T-helper 1 cell treated with Interleukin-12 subunit alpha and Interleukin-12 subunit beta and Interleukin-4 antibody, amounts not matched to agents 30 ng/mL and 1 ng/mL, for 36 hours (primary cell): Measurements from ENCODE around the gene GPR183. TPM values are rescaled to one million over a fixed set of nuclear protein-coding genes. Genes with fewer than 3 reads are reported as not detected.

Experiments
- intact Hi-C: fragments of 100-400 bp; cut with micrococcal nuclease; formaldehyde crosslinking; loops from one replicate; pipeline ENCODE4 v1.15.1; 2024
- total RNA-seq: library from RNA; stranded (reverse); gene quantifications from 2 replicates; pipeline ENCODE4 v1.2.3, GENCODE V29; 2022

Gene GPR183
- total RNA-seq, 1 donor from 2014 or later: 15.4 TPM

DNA sequence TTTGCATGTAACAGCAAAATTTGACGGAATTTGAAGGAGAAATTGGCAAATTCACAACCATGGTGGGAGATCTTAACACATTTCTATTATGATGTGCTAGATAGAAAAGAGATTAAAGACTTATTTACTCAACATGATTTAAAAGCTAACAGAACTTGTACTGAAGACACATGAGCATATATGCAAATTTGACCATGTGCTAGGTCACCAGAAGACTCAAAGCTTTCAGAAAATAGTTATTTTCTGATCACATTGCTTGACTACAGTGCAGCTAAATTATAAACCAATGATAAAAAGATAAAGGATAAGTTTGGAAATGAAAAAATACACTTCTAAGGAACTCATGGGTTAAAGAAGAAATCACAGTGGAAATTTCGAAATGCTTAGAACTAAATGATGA, 9.1 kb downstream of the GPR183 start:
- intact Hi-C loops: no loop called here

DNA sequence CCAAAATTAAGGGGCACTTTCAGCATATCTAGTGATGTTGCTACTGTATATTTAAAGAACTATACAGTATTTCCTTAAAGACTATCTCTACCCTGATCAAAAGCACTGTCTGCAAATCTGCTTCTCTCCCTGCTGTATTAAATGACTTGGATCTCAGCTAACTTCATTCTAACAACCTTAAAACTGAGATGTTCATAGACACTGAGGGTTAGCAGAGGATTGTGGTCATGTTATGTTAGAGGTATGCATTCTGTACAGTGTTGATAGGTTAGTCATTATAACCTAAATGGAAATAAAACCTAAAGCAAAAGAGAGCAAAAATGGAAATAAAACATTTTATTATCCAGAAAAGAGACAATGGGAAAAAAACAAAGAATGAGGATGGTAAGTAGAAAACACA, 9.9 kb downstream of the GPR183 start:
- intact Hi-C loops: loop anchor here (2.0 kb wide), 1 partner anchor 83 kb away; no protein-coding TSS in a partner anchor

DNA sequence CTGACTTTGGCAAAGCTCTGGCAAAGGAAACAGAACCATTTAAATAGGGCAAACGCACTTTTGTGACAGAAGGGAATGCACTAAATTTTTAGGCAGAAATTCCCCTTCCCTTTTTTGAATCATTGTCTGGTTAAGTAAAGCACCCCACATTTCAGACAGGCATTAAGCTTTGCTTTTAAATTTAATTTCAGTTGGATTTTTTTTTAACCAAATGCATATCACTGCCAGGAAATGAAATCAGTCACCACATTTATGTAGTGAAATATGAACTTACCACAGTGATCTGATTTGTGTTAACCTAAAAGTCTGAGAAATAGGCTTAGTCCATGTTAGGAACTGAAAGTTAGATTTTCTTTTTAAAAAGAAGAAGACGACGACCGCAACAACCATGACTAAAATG, 10.8 kb downstream of the GPR183 start:
- intact Hi-C loops: loop anchor here (1.0 to 2.0 kb wide), 8 partner anchors 8 to 141 kb away; partner anchors contain the start of gene GPR183

DNA sequence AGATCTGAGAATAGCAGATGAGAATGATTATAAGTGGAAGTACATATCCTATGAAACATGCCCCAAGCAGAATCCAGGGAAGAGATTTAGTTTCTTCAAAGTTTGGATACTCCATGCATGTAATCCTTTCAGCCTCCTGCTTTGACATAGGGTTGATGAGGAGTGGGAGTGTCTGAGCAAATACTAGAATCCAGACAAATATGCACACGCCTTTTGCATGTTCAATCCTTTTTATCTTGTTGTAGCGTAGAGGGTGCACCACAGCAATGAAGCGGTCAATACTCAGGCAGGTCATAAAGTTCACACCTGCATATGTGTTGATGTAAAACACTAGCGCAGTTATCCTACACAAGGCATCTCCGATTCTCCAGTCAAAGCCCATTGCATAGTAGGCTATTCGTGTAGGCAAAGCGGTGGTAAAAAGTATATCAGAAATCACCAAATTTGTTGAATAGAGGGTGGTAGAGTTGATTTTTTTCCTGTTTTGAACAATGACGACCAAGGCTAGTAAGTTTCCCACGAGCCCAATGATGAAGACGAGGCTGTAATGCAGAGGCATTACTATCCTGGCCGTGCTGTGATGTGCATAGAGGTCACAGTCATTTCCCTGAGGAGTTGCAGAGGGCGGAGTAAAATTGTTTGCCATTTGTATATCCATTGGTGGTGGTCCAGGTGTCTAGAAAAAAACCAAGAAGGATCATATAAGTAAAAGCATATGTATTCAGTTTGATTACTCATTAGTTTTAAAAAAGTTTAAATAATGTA, 11.5 kb downstream of the GPR183 start:
- intact Hi-C loops: loop anchor here (1.0 to 2.0 kb wide), 8 partner anchors 7 to 142 kb away; partner anchors contain the start of gene GPR183

DNA sequence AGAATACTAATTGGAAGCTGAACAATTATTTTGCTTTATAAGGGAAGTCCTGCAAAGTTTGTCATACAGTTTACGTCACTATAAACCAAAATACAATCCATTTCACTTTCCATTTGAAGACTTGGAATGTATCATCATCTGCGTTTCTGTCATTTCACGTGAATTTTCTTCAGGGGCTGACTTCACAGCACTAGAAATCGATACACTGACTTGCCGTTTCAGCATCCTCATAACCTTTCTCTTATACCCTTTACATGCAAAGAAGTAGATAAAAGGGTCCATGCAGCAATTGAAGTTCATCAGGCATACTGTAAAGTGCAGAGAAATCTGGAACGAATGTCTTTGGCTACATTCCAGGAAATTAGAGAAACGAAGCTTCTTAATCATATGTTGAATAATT, 12.2 kb downstream of the GPR183 start:
- intact Hi-C loops: no loop called here

DNA sequence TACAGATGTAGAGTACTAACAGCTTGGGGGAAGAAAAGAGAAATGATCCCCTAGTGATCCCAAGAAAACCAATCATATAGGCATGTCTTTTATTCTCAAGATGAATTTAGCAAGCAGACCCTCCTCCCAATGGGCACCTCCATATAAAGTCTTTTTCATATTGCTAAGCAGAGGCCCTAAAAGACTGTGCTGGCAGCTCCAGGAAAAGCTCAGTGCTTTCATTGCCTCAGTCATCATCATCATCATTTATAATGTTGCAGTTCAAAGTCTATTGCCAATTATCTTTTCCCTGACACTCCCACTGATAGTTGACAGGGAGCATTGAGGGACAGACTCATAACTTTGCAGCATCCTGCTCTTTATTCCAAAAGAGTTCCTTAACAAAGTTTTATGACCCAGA, 13.0 kb downstream of the GPR183 start:
- intact Hi-C loops: no loop called here

DNA sequence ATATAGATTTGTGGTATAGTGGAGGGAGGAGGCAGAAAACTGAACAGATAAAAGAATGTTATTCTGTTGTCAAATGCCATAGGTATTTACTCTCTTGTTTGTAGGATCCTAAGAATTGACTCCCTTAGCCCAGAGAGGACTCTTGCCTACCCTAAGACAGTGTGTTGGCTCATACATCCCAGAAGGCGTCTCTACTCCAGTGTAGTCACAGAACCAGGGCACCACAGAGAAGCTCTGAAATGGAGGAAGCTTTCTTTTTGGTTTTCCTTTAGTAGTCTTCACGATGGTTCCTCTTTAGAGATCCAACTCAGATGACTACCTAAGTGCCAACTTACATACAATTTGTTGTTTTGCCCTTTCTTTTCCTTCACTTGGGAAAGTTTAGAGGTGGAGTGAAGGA, 14.0 kb downstream of the GPR183 start:
- intact Hi-C loops: no loop called here

DNA sequence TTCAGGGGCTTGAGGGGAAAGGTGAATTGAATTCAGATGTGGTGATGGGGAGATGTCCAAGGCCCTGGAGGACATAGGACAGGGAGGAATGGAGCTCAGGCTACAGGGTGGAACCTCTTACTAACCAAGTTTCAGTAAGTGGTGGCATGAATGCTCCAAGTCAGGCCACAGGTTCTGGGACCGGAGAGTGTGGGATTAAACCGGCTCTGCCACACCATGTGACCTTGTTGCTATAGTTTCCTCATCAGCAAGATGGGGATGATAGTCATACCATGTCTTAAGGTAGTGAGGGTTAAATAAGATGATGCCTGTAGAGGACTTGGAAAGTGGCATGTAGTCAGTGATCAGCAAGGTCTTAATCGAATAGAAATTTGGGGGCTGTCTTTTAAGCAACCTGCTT, 16.3 kb downstream of the GPR183 start:
- intact Hi-C loops: no loop called here

DNA sequence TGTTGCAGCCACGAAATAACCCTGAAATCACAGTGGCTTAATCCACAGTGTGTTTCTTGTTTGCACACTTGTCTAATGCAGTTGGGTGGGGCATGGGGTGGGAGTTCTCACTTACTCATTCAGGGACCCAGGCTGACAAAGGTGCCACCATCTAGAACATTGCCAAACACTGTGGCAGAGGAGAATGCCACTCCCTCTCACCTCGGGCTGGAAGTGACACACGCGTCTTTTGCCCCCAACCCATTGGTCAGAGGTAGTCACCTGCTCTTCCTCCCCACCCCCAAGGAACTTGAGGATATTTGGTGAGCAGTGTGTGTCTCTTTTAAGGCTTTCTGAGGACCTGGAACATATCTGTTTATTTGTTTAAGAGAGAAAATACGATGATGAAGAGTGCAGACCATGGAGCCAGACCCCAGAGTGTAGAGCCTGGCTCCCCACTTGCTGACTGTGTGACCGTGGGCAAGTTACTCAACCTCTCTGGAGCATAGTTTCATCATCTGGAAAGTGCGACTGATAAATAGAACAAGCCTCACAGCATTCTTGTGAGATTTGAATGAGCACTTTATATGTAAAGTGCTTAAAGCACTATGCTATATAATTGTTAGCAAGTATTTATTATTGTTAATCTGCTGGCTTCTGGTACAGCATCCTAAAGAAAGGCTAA, 17.4 kb downstream of the GPR183 start:
- intact Hi-C loops: loop anchor here (2.0 kb wide), 3 partner anchors 15 to 33 kb away; partner anchors contain the start of gene GPR18

DNA sequence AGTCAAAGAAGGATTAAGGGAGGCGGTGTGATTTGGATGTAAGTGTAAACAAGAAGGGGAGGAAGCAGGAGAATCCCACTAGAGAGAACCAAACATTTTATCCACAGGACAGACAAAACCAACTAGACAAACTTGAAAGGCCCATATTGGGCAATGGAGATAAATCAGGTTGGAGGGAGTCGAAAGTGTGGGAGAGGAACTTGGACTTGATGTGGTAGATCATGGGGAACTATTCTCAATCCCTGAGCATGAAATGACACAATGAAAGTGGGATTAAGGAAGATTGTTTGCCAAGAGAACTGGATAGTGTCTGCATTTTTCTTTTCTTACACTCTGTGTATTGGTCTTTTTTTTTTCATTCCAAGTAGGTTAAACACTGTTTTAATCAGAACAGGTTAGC, 17.9 kb downstream of the GPR183 start:
- intact Hi-C loops: loop anchor here (2.0 kb wide), 3 partner anchors 14 to 34 kb away; partner anchors contain the start of gene GPR18

DNA sequence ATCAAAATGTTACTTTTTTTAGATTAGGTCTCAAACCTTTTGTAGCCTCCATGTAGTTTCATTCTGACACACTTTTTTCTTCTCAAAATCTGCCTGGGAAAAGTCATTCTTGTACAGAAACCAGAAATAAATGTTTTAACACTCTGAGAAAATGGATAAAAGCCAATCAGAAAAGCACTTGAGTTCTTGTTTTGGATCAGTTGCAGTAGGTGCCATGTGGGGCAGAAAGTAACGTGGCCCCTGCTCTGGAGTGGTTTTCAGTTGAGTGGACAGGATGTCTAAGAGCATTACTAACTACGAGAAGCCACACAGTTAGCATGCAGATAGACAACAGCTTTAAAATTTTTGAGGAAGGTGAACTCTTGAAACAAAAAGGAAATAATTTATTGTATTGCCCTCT, 19.1 kb downstream of the GPR183 start:
- intact Hi-C loops: loop anchor here (1.0 to 2.0 kb wide), 5 partner anchors 8 to 149 kb away; partner anchors contain the start of gene GPR18

DNA sequence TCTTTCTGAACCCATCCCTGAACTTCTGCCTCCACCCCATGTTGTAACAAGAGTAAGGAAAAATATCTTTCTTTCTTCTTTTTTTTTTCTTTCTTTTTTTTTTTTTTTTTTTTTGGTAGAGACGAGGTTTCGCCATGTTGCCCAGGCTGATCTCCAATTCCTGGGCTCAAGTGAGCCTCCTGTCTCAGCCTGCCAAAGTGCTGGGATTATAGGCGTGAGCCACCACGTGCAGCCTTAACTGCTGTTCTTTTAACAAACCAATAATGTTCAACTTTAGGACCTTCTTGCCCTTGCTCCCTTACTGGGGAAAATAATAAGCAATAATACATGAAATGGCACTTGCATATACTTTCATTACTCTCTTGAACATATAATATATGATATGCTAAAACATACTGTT, 19.6 kb downstream of the GPR183 start:
- intact Hi-C loops: no loop called here

DNA sequence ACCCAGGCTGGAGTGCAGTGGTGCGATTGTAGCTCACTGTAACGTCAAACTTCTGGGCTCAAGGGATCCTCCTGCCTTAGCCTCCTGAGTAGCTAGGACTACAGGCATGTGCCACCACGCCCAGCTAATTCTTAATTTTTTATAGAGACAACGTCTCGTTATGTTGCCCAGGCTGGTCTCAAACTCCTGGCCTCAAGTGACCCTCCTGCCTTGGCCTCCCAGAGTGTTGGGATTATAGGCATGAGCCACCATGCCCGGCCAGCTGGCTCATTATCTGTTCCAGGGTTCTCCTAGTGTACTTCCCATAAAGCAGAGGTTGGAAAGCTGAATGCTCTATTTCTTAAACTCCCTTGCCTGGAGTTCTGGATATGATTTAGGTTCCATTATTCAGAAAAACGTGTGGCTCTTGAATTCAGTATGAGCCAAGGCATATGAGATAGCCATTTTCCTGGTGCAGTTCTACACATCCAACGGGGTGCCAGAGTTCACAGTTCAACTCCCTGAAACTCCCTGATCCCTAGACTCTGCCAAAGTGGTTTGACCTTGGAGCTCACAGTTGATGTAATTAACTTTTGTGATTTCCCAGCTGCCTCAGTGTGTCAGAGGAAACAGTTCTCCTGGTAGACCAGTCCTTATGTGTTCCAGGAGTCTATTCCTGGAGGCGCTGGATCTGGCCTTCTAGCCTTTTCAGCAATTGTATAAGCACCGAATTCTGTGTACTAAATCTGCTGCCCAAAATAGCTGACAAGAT, 21.6 kb downstream of the GPR183 start:
- intact Hi-C loops: no loop called here

DNA sequence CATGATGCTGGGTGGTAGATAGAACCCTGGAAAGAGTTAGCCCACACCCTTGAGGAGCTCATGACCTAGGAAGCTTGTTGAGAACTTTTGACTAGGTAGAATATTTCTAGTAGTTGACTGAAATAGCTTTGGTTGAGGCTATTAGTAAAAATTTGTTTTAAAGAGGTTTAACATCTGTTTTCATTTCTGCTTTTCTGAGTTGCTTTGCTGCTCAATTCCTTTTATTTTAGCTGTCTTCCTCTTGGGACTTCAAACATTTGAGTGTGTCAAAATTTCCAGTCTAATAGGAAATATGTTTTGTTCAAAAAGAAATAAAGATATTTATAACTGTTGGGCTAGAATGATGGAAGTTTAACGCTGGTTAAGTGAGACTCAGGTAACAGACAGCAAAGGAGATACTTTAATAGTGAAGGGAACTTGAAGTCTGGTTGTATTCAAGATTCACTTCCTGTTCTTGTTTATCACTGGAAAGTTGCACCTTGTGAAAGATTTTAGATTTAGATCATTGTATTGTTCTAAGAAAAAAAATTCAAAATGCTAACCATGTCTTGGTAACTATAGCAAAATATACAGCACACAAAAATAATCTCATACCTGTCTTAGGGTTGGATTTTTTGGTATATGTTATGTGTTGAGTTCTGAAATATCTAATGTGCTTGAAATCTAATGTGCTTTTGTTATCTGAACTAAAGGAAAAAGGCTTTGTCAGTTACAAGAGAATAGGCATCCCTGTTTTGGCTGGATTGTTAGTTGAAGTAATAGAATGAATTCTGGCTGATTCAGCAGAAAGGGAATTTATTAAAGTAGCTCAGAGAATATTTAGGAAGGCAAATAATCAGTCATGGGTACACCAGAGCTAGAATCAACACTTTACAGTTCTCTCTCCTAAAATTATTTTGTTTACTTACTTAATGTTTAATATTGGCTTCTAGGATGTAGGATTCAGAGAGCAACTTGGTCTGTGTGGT, 24.7 kb downstream of the GPR183 start:
- intact Hi-C loops: no loop called here

DNA sequence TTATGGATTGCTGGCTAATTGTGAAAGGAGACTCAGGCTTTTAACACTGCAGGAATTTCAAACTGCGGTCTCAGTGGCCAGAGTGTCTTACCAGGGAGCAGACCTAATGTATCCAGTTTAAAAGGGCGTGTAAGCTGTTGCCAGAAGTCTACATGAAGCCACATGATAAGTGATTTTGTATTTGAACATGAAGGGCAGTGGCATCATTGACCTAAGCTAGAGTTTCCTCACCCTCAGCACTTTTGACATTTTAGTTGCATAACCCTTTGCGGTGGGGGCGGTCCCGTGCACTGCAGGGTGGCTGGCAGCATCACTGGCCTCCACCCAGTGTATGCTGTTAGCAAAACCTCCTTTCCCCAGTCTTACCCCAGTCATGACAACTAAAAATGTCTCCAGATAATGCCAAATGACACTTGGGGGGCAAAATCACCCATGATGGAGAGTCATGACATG, 25.4 kb downstream of the GPR183 start:
- intact Hi-C loops: no loop called here

DNA sequence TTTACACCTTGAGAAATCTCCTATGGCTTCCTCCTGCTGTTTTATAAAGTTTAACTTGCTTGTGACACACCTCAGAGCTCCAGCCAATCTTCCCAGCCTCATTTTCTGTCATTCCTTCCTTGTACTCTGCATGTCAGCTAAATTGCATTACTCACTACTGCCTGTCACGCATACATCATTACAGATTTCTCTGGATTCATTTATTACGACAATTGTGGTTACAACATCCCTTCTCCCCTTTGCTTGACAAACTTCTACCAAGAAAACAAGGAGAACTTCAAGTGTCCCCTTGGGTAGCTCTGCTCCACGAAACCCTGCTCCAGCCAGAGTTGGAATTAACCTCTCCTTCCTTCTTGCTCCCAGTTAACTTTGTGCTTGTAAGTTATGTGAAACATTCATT, 27.0 kb downstream of the GPR183 start:
- intact Hi-C loops: no loop called here

DNA sequence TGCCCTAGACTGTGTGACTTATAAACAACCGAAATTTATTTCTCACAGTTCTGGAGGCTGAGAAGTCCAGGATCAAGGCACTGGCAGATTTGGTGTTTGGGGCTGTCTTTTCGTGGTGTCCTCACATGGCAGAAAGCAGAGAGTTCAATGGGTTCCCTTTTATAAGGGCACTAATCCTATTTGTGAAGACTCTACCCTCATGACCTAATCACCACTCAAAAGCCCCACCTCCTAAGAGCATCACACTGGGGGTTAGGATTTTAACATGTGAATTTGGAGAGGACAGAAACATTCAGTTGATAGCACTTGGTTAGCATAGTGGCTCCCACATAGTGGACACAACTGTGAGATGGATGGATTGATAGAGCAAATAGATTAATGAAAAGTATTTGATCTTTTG, 27.6 kb downstream of the GPR183 start:
- intact Hi-C loops: no loop called here

DNA sequence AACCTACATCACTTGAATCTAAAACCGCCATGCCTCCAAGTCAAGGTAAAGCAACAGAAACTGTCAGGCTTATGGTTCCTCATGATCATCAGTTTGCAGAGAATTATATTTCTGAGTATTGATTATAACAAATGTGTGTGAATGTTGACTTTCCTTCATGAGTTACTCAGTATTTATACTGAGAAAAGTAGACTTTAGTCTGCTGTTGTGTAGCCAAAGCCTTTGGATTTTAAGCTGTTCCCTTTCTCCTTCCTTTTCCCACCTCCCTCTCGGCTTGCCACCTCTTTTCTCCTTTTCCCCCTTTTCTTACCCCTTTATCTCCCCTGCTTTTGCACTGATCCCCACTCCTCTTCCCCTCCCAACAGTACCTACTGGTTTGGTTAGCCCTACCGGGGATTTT, 28.4 kb downstream of the GPR183 start:
- intact Hi-C loops: no loop called here

DNA sequence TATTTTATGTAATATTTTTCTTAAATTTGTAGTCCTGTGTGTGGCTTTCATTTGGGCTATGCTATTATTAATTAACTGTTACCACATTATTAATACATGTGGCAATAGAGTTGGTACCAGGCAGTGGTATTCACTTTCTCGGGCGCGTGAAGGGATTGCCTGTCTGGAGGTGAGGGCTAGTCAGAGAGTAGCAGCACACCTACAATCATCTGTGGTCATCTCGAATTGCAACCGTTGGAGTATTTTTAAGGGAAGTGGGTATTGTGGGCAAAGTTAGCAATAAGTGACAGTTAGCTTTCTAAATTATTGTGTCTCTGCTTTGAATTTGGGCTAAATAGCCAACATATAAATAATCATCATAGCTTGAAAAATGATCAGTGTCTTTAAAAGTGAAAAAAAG, 29.0 kb downstream of the GPR183 start:
- intact Hi-C loops: no loop called here

DNA sequence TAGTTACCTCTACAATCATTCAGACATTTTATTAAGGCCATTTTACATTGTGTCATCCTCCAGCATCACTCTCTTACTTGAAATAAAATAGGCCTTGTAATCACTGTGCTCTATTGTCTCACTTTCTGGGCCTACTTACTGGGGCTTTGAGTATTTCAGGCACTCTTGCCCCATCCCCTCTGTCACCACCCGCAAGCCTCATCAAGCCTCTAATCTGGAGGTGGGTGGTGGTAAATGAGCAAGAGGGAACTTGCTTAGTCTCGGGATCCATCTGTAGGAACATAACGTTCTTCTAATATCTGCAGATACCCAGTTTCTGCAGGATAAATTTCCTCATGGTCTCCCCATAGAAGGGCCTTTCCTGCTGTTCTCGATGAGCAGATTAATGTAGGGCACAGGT, 29.6 kb downstream of the GPR183 start:
- intact Hi-C loops: no loop called here

DNA sequence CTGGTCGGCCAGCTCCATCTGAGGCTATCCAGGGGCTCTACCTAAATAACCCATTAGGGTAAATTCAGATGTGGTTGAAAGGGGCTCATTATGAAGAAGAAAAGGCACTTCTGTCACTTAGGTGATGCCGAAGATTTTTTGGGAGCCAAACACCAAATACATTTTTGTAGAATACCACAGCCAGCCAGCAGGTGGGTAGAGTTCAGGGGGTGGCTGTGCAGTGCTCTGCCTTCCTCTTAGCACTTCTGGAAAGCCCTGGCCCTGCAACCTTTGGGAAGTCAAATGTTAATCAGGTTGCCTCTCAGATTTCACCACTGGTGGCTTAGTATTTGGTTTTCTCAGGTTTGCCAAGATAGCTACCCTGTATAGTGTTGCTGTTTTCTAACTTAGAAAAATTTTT, 30.5 kb downstream of the GPR183 start:
- intact Hi-C loops: no loop called here
